ENCODE data around the gene CYP4F8.
A peak's percentile ranks its signal among the peaks of the same experiment; 100 is the strongest.

CYP4F8 gene, protein sequence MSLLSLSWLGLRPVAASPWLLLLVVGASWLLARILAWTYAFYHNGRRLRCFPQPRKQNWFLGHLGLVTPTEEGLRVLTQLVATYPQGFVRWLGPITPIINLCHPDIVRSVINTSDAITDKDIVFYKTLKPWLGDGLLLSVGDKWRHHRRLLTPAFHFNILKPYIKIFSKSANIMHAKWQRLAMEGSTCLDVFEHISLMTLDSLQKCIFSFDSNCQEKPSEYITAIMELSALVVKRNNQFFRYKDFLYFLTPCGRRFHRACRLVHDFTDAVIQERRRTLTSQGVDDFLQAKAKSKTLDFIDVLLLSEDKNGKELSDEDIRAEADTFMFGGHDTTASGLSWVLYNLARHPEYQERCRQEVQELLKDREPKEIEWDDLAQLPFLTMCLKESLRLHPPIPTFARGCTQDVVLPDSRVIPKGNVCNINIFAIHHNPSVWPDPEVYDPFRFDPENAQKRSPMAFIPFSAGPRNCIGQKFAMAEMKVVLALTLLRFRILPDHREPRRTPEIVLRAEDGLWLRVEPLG

GRCh38 chr19:15614507-15615379 lies at the start of gene CYP4F8:
TSS of gene CYP4F8 (plus strand) at chr19:15615218. CDS start at chr19:15615617, 399 bp downstream.
- no peaks in the 10 kb centered on the region for H3K79me2 ChIP-seq
- no peak for TF ChIP-seq CTCF (IDR thresholded peaks at IDR 0.05)
- peak within 1 kb of the TSS; percentile 57 for H2AFZ ChIP-seq
- H3K27me3 ChIP-seq (ENCODE audit: control insufficient read depth, insufficient read depth, low read length), result peaks cover 6% of the 10 kb centered on the region
- no peaks in the 10 kb centered on the region for H3K36me3 ChIP-seq (ENCODE audit: control insufficient read depth, insufficient read depth, low read length)
- H3K9me3 ChIP-seq (ENCODE audit: control insufficient read depth, low read length), result no peaks in the 10 kb centered on the region
- peak within 1 kb of the TSS; percentile 25 for H3K27ac ChIP-seq
- no peak within 1 kb of the TSS for H3K9ac ChIP-seq
- peaks cover 7% of the 10 kb centered on the region for H3K4me1 ChIP-seq
- no peak within 1 kb of the TSS for H3K4me2 ChIP-seq (ENCODE audit: low read length)
- no peak within 1 kb of the TSS for H3K4me3 ChIP-seq (ENCODE audit: low read depth, low read length)

DNA sequence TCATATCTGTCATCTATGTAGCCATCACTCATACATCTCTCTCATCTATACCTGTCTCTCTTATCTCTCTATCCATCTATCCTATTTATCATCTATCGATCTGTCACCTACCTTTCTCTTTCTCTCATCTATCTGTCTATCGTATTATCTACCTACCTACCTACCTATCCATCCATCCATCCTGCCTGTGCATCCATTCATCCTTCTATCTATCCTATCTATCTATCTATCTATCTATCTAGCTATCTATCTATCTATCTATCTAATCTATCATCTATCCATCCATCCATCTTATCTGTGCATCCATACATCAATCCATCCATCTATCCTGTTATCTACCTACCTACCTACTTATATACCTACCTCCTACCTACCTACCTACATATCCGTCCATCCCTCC lies 44.6 kb upstream of the CYP4F8 start:
- Histone ChIP-seq H3K27me3 (ENCODE audit: control insufficient read depth, insufficient read depth, low read length) (no peaks in the 10 kb centered on the region), H3K4me3 (ENCODE audit: low read depth, low read length) (no peak overlapping the region), H3K4me1 (no peaks in the 10 kb centered on the region), H3K9ac (no peak overlapping the region), H3K36me3 (ENCODE audit: control insufficient read depth, insufficient read depth, low read length) (no peaks in the 10 kb centered on the region), H3K79me2 (no peaks in the 10 kb centered on the region), H3K9me3 (ENCODE audit: control insufficient read depth, low read length) (no peaks in the 10 kb centered on the region), H3K27ac (no peak overlapping the region), H3K4me2 (ENCODE audit: low read length) (no peak overlapping the region), H2AFZ (no peak overlapping the region)
- no peak for TF ChIP-seq CTCF (IDR thresholded peaks at IDR 0.05)

GRCh38 chr19:15575406-15575805 lies 39.6 kb upstream of the CYP4F8 start:
- Histone ChIP-seq H3K9me3 (ENCODE audit: control insufficient read depth, low read length) (no peaks in the 10 kb centered on the region), H3K79me2 (no peaks in the 10 kb centered on the region), H3K4me3 (ENCODE audit: low read depth, low read length) (no peak overlapping the region), H3K9ac (no peak overlapping the region), H3K4me2 (ENCODE audit: low read length) (no peak overlapping the region), H2AFZ (no peak overlapping the region), H3K4me1 (no peaks in the 10 kb centered on the region), H3K36me3 (ENCODE audit: control insufficient read depth, insufficient read depth, low read length) (no peaks in the 10 kb centered on the region), H3K27ac (no peak overlapping the region), H3K27me3 (ENCODE audit: control insufficient read depth, insufficient read depth, low read length) (no peaks in the 10 kb centered on the region)
- TF ChIP-seq CTCF (IDR thresholded peaks at IDR 0.05), result no peak

- Histone ChIP-seq H2AFZ (no peak overlapping the region), H3K9me3 (ENCODE audit: control insufficient read depth, low read length) (no peaks in the 10 kb centered on the region), H3K9ac (no peak overlapping the region), H3K4me3 (ENCODE audit: low read depth, low read length) (no peak overlapping the region), H3K36me3 (ENCODE audit: control insufficient read depth, insufficient read depth, low read length) (no peaks in the 10 kb centered on the region), H3K27ac (no peak overlapping the region), H3K4me2 (ENCODE audit: low read length) (no peak overlapping the region), H3K27me3 (ENCODE audit: control insufficient read depth, insufficient read depth, low read length) (no peaks in the 10 kb centered on the region), H3K4me1 (no peaks in the 10 kb centered on the region), H3K79me2 (no peaks in the 10 kb centered on the region)
- no peak for TF ChIP-seq CTCF (IDR thresholded peaks at IDR 0.05)
These were observed 38.4 kb upstream of the CYP4F8 start for GRCh38 chr19:15576526-15577156.

Data from parathyroid adenoma (tissue), 2 donors.